Activated naive CD8-positive, alpha-beta T cell (primary cell): Measurements from ENCODE around the gene DOCK1.

Source experiments
- H3K27ac Mint-ChIP-seq: one replicate; pipeline ENCODE4 v1.8.0; 2021; ENCODE audit warnings: mixed read lengths
- H3K27me3 Mint-ChIP-seq: one replicate; pipeline ENCODE4 v1.8.0; 2021; ENCODE audit warnings: mixed read lengths
- H3K36me3 Mint-ChIP-seq: one replicate; pipeline ENCODE4 v1.8.0; 2021; ENCODE audit warnings: mixed read lengths
- H3K4me1 Mint-ChIP-seq: one replicate; pipeline ENCODE4 v1.8.0; 2021; ENCODE audit warnings: low read depth, mixed read lengths
- H3K4me3 Mint-ChIP-seq: one replicate; pipeline ENCODE4 v1.8.0; 2021; ENCODE audit warnings: mild to moderate bottlenecking, mixed read lengths
- H3K9me3 Mint-ChIP-seq: one replicate; pipeline ENCODE4 v1.8.0; 2021; ENCODE audit warnings: low read depth, mixed read lengths

Gene DOCK1

DNA sequence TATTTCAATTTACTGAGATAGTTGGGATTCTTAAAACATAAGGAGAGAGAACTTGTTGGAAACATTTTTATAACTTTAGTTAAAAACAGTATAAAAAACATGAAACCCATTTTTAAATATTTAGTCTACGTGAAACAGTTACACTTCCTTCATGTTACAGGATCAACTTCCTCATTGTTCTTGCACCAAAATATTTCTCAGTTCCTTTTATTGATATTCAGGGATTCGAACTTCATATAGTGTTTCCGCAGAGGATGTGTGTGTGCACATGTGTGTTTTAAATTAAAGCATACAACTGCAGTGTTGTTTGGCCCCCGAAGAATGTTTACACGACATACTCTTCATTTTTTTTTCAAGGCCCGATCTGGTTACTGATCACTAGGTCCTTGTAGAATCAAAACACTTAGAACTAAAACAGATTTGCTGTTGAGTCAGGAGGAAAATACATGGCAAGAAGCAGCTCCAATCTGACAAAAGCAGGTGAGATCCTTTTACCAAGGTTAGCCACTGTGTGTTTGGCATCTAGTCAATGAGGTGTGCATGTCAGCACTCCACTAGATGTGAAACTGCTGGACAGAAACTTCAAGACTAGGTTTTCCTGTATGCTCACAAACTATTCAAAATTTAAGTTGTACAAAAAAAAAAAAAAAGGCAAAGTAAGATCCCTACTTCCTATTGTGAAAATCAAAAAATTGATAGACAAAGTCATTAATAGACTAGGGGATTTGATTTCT lies 230.8 kb downstream of the DOCK1 start:
- Mint-ChIP-seq H3K27ac (no peak overlapping the region), H3K27me3 (no peaks in the 10 kb centered on the region), H3K36me3 (no peaks in the 10 kb centered on the region), H3K4me1 (no peaks in the 10 kb centered on the region), H3K9me3 (no peaks in the 10 kb centered on the region), H3K4me3 (no peak overlapping the region)

GRCh38 chr10:127137391-127137790 lies 232.2 kb downstream of the DOCK1 start:
- H3K27me3 Mint-ChIP-seq, result no peaks in the 10 kb centered on the region
- H3K36me3 Mint-ChIP-seq, result no peaks in the 10 kb centered on the region
- no peaks in the 10 kb centered on the region for H3K4me1 Mint-ChIP-seq
- H3K9me3 Mint-ChIP-seq, result no peaks in the 10 kb centered on the region
- no peak overlapping the region for H3K4me3 Mint-ChIP-seq
- no peak overlapping the region for H3K27ac Mint-ChIP-seq

- H3K9me3 Mint-ChIP-seq, result no peaks in the 10 kb centered on the region
- no peaks in the 10 kb centered on the region for H3K36me3 Mint-ChIP-seq
- no peaks in the 10 kb centered on the region for H3K27me3 Mint-ChIP-seq
- no peaks in the 10 kb centered on the region for H3K4me1 Mint-ChIP-seq
- H3K27ac Mint-ChIP-seq, result no peak overlapping the region
- H3K4me3 Mint-ChIP-seq, result no peak overlapping the region
Observed at GRCh38 chr10:127142136-127142535, 236.9 kb downstream of the DOCK1 start.

DNA sequence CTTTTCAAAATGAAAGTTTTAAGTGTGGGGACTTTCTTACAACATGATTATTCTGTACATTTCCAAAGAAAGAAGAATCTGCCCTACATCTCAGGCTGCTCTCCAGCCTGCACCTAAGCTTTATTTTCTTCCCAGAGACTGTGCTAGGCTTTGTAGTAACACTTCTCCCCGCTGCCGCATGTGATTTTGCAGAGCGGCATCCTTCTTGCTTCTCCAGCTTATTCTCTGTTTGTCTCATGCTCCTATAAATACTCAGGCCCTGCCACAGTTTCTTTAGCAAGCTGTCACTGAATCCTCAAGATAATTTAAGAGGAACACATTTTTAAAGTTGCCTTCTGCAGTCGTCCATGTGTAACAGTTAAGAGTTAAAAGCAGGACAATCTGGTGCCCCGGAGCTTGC lies 237.6 kb downstream of the DOCK1 start:
- Mint-ChIP-seq H3K36me3 (no peaks in the 10 kb centered on the region), H3K27me3 (no peaks in the 10 kb centered on the region), H3K27ac (no peak overlapping the region), H3K9me3 (no peaks in the 10 kb centered on the region), H3K4me1 (no peaks in the 10 kb centered on the region), H3K4me3 (no peak overlapping the region)

DNA sequence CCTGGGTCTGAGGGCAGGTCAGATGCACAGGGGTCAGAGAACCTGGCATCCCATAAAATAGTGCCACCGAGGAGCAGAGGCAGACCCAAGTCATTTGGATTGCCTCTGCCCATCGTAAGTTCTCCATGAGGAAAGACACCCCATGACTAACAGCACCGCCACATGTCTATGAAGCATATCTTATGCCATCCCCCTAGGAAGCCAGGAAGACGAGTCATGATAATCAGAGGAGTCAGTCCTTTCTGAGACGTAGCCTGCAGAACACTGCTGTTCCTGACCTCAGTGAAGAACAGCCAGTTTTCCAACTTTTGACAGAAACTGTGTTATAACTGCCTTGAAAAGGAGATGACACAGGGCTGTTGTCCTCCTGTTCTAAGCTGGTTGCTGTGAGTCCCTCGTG lies 239.9 kb downstream of the DOCK1 start:
- no peaks in the 10 kb centered on the region for H3K27me3 Mint-ChIP-seq
- no peak overlapping the region for H3K4me3 Mint-ChIP-seq
- H3K27ac Mint-ChIP-seq, result no peak overlapping the region
- H3K9me3 Mint-ChIP-seq, result no peaks in the 10 kb centered on the region
- H3K36me3 Mint-ChIP-seq, result no peaks in the 10 kb centered on the region
- no peaks in the 10 kb centered on the region for H3K4me1 Mint-ChIP-seq

DNA sequence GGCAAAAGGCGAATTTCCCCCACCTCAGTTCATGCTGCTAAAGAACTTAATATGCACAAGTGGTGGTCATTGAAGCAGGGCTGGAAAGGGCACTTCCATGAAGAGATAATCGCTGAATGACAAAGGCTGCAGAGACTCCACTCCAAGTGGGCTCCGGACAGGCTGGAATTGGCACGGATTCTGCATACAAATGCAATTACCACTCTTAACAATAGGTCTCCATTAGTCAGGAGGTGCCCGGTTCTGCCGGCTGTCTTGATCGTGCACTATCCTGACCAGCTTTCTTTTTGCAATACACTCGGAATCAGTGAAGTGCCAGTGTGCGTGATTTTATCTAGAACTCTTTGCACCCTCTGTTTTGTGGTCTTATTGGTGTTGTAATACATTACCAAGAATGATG lies 241.4 kb downstream of the DOCK1 start:
- H3K27me3 Mint-ChIP-seq, result no peaks in the 10 kb centered on the region
- H3K4me3 Mint-ChIP-seq, result no peak overlapping the region
- H3K4me1 Mint-ChIP-seq, result no peaks in the 10 kb centered on the region
- no peaks in the 10 kb centered on the region for H3K36me3 Mint-ChIP-seq
- H3K27ac Mint-ChIP-seq, result no peak overlapping the region
- no peaks in the 10 kb centered on the region for H3K9me3 Mint-ChIP-seq

DNA sequence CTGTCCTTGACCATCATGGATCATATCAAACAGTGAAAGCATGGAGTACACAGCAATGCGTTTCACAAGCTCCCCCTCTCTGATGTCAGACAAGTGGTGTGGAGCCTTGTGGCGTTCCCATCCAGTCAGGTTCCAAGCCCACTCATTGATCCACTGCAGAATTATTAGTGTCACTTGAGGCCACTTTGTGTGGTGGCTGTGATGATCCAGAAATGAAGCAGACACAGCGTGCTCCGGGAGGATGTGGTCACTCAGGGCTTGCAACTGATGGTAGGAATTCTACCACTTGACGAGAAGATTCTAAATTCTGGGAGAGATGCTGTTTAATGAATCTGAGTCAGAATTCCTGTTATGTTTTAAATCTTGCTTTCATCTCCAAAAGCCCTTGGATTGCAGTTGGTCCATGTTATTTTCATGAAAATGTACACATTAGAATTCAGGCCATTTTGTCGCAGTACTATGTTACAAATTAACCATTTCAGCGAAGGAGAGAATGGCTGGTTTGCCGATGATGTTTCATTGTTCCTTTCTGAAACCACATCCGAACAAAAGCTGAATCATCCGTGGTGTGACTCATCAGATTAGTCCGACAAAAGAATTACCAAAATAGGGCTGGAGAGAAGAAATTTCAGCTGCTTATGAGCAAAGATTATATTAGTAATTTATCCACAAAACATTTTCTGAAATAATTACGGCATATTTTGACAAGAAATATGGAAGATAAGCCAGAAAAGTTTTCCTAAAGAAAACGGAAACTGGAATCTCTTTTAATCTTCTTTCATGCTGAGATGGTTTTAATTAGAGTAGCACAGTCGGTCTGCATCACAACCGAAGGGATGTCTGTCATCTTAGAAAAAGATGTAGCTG lies 243.1 kb downstream of the DOCK1 start:
- H3K9me3 Mint-ChIP-seq, result no peaks in the 10 kb centered on the region
- no peaks in the 10 kb centered on the region for H3K36me3 Mint-ChIP-seq
- H3K4me1 Mint-ChIP-seq, result no peaks in the 10 kb centered on the region
- no peak overlapping the region for H3K4me3 Mint-ChIP-seq
- no peak overlapping the region for H3K27ac Mint-ChIP-seq
- H3K27me3 Mint-ChIP-seq, result no peaks in the 10 kb centered on the region

- Mint-ChIP-seq H3K27me3 (no peaks in the 10 kb centered on the region), H3K4me1 (no peaks in the 10 kb centered on the region), H3K27ac (no peak overlapping the region), H3K9me3 (no peaks in the 10 kb centered on the region), H3K4me3 (no peak overlapping the region), H3K36me3 (no peaks in the 10 kb centered on the region)
Observed at GRCh38 chr10:127148933-127149220, 243.6 kb downstream of the DOCK1 start.

DNA sequence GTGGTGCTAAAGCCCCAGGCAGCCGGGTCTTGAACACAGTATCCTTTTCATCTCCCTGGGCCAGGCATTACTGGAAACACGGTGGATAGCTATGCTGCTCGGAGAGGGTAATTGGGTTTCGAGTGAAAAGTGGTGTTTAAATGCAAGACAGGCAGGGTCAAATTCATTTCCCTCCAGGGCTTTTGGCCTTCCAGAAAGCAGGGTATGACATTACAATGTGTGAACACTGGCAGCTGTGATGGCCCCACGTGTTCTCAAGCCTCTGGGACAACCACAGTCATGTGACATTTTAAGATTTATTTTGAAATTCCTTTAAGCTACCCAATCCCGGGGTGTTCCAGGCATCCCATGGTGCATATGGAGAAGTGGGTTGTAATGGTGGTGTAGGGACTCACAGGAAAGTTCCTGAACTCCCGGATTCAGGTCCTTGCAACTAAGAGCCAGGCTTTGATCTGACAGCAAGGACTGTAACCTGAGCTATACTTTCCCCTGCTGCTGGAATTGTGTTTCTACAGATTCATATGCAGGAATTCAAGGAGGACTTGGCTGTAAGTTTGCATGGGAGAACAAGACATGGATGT lies 244.4 kb downstream of the DOCK1 start:
- H3K4me3 Mint-ChIP-seq, result no peak overlapping the region

DNA sequence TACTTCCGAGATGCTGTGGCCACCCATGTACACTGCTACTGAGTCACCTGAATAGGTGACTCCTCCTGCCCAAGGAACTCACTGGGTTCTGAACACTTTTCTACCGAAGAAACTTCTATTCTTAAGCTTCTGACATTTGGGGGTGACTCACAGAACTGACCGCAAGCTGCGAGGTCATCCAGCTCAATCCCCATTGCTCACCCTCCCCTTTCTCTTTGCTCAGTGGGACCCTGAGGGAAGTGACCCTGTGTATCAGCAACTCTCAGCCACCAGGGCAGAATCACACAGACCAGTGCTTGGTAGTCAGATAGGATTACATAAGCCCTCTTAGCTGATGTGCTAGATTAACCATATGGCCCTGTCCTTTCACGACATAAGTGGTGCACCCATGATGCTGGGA lies 244.9 kb downstream of the DOCK1 start:
- Mint-ChIP-seq H3K27me3 (no peaks in the 10 kb centered on the region), H3K4me3 (no peak overlapping the region)

More for the DNA sequence above, 244.4 kb downstream of the DOCK1 start:
- H3K9me3 Mint-ChIP-seq, result no peaks in the 10 kb centered on the region
- no peaks in the 10 kb centered on the region for H3K4me1 Mint-ChIP-seq
- no peaks in the 10 kb centered on the region for H3K36me3 Mint-ChIP-seq
- no peaks in the 10 kb centered on the region for H3K27me3 Mint-ChIP-seq
- H3K27ac Mint-ChIP-seq, result no peak overlapping the region

DNA sequence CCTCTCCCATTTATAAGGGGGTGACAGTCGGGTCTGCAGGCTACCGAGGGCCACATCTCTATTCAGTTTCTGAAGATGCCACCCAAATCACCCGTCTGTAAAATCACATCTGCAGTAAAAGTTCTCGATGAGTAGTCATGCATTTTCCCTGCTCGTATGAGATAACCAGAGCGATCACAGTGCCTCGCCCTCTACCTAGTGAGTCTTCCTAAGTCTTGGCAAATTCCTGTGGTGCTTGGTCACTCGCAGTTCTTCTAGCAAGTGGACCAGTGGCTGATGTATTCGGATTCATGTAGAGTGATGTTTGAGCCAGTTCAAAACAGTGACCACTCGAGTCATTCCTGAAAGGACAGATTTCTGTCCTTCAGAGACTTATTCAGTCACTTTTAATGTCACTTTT lies 246.3 kb downstream of the DOCK1 start:
- Mint-ChIP-seq H3K9me3 (no peaks in the 10 kb centered on the region), H3K27ac (no peak overlapping the region), H3K27me3 (no peaks in the 10 kb centered on the region), H3K4me1 (no peaks in the 10 kb centered on the region), H3K36me3 (no peaks in the 10 kb centered on the region), H3K4me3 (no peak overlapping the region)

More for the DNA sequence above, 244.9 kb downstream of the DOCK1 start:
- no peaks in the 10 kb centered on the region for H3K36me3 Mint-ChIP-seq
- no peak overlapping the region for H3K27ac Mint-ChIP-seq
- H3K9me3 Mint-ChIP-seq, result no peaks in the 10 kb centered on the region
- no peaks in the 10 kb centered on the region for H3K4me1 Mint-ChIP-seq

DNA sequence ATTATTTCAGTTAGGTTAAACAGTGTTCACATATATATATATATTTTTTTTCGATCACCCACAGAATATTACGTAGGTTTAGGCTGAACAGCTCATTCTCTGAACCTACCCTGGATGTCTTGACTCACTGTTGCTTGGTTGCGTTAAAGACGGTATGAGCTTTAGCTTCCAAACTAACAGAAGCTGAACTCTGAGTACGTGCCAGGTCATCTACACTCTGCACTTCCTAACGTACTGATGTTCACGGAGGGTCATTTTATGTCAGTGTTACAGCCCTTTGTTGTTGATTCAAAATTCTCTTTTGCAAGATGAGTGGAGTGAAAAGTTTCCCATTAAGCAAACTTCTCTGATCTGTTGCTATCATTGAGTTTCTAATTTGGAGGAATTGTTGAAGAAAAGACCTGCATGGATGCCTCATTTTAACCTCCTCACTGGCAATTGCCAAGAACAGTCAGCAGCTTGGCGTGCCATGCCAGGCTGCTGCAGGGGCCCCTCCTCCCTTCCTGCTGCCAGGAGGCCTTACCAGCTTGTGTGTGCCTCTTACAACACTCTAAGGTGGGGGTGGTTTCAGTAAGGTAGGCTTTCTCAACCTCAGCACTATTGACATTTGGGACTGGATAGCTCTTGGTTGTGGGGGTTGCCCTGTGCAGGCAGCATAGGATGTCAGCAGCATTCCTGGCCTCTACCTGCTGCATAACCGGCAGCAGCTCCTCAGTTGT lies 246.9 kb downstream of the DOCK1 start:
- H3K4me1 Mint-ChIP-seq, result no peaks in the 10 kb centered on the region
- H3K36me3 Mint-ChIP-seq, result no peaks in the 10 kb centered on the region
- H3K9me3 Mint-ChIP-seq, result no peaks in the 10 kb centered on the region
- no peak overlapping the region for H3K4me3 Mint-ChIP-seq
- no peak overlapping the region for H3K27ac Mint-ChIP-seq
- H3K27me3 Mint-ChIP-seq, result no peaks in the 10 kb centered on the region

DNA sequence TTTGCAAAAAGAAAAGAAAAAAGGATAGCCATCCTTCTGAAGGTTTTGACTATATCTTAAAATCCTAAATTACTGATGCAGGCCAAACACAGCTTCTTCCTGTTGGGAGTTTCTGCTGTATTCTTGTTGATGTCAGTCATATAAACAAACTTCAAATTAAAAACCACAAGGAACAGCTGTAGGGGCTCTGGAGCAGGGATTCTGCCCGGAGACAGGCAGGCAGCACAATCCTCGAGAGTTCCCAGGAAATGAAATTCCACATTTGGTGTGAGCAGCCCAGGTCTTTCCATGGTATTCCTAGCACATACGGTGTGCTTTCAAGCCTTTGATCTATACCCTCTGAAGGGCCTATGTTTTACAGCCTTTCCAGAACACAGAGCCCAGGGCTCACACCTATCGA lies 248.0 kb downstream of the DOCK1 start:
- Mint-ChIP-seq H3K27me3 (no peaks in the 10 kb centered on the region), H3K4me3 (no peak overlapping the region), H3K4me1 (no peaks in the 10 kb centered on the region), H3K9me3 (no peaks in the 10 kb centered on the region), H3K27ac (no peak overlapping the region), H3K36me3 (no peaks in the 10 kb centered on the region)

DNA sequence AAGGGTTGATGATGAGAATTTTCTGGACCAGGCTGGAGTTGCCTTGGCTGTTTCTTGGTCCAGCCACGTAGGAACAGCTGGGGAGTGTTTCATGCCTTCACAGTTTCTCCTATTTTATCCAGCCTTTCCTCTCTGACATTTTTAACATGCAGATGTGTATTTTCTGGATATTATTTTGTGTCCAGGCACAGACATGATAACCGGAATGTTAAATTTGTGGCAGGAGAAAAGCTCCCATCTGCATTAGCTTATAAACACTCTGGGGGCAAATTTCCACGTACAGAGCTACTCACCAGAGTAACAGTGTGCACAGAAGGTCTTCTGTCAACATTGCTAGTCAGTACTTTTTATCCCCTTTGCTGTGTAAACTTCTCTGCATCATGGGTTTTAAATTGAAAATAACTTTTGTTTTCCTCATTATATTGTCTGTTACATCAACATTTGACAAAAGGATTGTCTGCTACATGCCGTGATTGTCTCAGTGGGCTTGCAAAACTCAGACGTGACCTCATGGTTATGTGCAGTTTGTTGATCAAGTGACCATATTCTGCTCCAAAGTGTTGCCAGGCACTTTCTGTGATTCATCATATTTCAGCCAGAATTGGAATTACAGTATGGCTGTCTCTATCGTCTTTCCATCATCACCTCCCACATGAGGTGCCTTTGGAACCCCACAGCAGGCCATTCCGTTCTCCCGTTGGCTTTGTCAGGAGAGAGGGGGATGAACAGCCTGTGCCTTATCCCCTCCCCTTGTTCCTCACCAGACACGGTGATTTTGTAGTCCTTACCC lies 249.8 kb downstream of the DOCK1 start:
- Mint-ChIP-seq H3K27ac (no peak overlapping the region), H3K4me1 (no peaks in the 10 kb centered on the region), H3K4me3 (no peak overlapping the region), H3K36me3 (no peaks in the 10 kb centered on the region), H3K9me3 (no peaks in the 10 kb centered on the region), H3K27me3 (no peaks in the 10 kb centered on the region)
